Neural cell (in vitro differentiated cells): ENCODE results near the gene OR1N2. TPM values are rescaled to one million over a fixed set of nuclear protein-coding genes. Genes with fewer than 3 reads are reported as not detected.

ENCODE experiments used
- H2AFZ ChIP-seq: fragments of 200-600, 300-800 bp; sonication (generic), shearing (Covaris generic); 2 replicates; pipeline ENCODE4 v1.6.0; 2014; ENCODE audit warnings: low read depth, mild to moderate bottlenecking, antibody characterized with exemption, low read length, moderate library complexity
- H3F3A ChIP-seq: fragments of 200-600 bp; shearing (Covaris generic); 2 replicates; pipeline ENCODE4 v1.6.1; 2016; ENCODE audit warnings: mild to moderate bottlenecking, moderate library complexity, mixed read lengths, antibody characterized with exemption, low read length; ENCODE audit not compliant: insufficient read depth, poor library complexity, severe bottlenecking
- H3K27ac ChIP-seq: fragments of 200-600, 300-800 bp; sonication (generic), shearing (Covaris generic); 2 replicates; pipeline ENCODE4 v1.5.1; 2014; ENCODE audit warnings: mild to moderate bottlenecking, low read length, moderate library complexity
- H3K27me3 ChIP-seq: fragments of 300-800, 200-600 bp; sonication (generic), shearing (Covaris generic); 2 replicates; pipeline ENCODE4 v1.6.0; 2014; ENCODE audit warnings: mild to moderate bottlenecking, low read depth, low read length, moderate library complexity; ENCODE audit not compliant: insufficient read depth
- H3K36me3 ChIP-seq: fragments of 300-800, 200-600 bp; sonication (generic), shearing (Covaris generic); 2 replicates; pipeline ENCODE4 v1.5.1; 2014; ENCODE audit warnings: mild to moderate bottlenecking, antibody characterized with exemption, low read length, moderate library complexity; ENCODE audit not compliant: insufficient read depth
- H3K4me2 ChIP-seq: fragments of 300-800, 200-600 bp; sonication (generic), shearing (Covaris generic); 2 replicates; pipeline ENCODE4 v1.6.0; 2014; ENCODE audit warnings: mild to moderate bottlenecking, low read length
- H3K4me3 ChIP-seq: fragments of 300-800, 200-600 bp; sonication (generic), shearing (Covaris generic); 2 replicates; pipeline ENCODE4 v1.5.1; 2014; ENCODE audit warnings: mild to moderate bottlenecking, low read length, moderate library complexity
- H3K79me2 ChIP-seq: fragments of 200-600 bp; shearing (Covaris generic); replicated peaks from 2 replicates; pipeline ENCODE4 v1.6.0; 2014; ENCODE audit warnings: mild to moderate bottlenecking, low read length, moderate library complexity; ENCODE audit not compliant: insufficient read depth
- H3K9ac ChIP-seq: fragments of 300-800, 200-600 bp; sonication (generic), shearing (Covaris generic); 2 replicates; pipeline ENCODE4 v1.6.1; 2016; ENCODE audit warnings: mild to moderate bottlenecking, low read length, mixed read lengths
- H3K9me2 ChIP-seq: fragments of 200-600 bp; shearing (Covaris generic); 2 replicates; pipeline ENCODE4 v1.6.1; 2016; ENCODE audit warnings: mild to moderate bottlenecking, low read length, mixed read lengths; ENCODE audit not compliant: insufficient read depth
- H3K9me3 ChIP-seq: fragments of 200-600, 300-800 bp; sonication (generic), shearing (Covaris generic); 2 replicates; pipeline ENCODE4 v1.6.1; 2016; ENCODE audit warnings: mild to moderate bottlenecking, mixed run types, low read length, moderate library complexity, mixed read lengths
- H4K20me1 ChIP-seq: fragments of 200-600 bp; shearing (Covaris generic); 2 replicates; pipeline ENCODE4 v1.6.1; 2016; ENCODE audit warnings: mild to moderate bottlenecking, mixed run types; ENCODE audit not compliant: insufficient read depth
- EP300 ChIP-seq: fragments of 450-650 bp; conservative IDR thresholded peaks from 2 replicates; pipeline ENCODE4 v1.6.1; 2014; ENCODE audit warnings: antibody characterized with exemption, mild to moderate bottlenecking, moderate library complexity; ENCODE audit not compliant: poor library complexity, severe bottlenecking
- EZH2 ChIP-seq: fragments of 200-600, 300-800 bp; shearing (Covaris generic), sonication (generic); IDR thresholded peaks from 2 replicates; pipeline ENCODE4 v1.6.1; 2014; ENCODE audit warnings: antibody characterized with exemption, low read length, borderline replicate concordance, mild to moderate bottlenecking; ENCODE audit not compliant: insufficient read depth, poor library complexity, severe bottlenecking
- MXI1 ChIP-seq: fragments of 450-650 bp; conservative IDR thresholded peaks from 2 replicates; pipeline ENCODE4 v1.6.1; 2014; ENCODE audit warnings: antibody characterized with exemption, mild to moderate bottlenecking; ENCODE audit not compliant: poor library complexity, severe bottlenecking
- POLR2AphosphoS5 ChIP-seq: IDR thresholded peaks from 2 replicates; pipeline ENCODE4 v1.6.1; 2012
- RAD21 ChIP-seq: fragments of 450-650 bp; conservative IDR thresholded peaks from 2 replicates; pipeline ENCODE4 v1.6.1; 2014; ENCODE audit warnings: antibody characterized with exemption, mild to moderate bottlenecking, moderate library complexity
- REST ChIP-seq: IDR thresholded peaks from 2 replicates; pipeline ENCODE4 v1.6.1; 2012; ENCODE audit warnings: borderline replicate concordance
- SMC3 ChIP-seq: fragments of 450-650 bp; conservative IDR thresholded peaks from 2 replicates; pipeline ENCODE4 v1.6.1; 2014; ENCODE audit warnings: antibody characterized with exemption, mild to moderate bottlenecking, moderate library complexity; ENCODE audit not compliant: poor library complexity
- TAF1 ChIP-seq: IDR thresholded peaks from 2 replicates; pipeline ENCODE4 v1.6.1; 2012; ENCODE audit warnings: low read depth
- polyA plus RNA-seq: library from polyadenylated mRNA; depleted of rRNA; stranded (reverse); fragments of >200 nt; gene quantifications from 2 replicates; pipeline ENCODE4 v1.2.3, GENCODE V29; 2014
- TF ChIP-seq, protein P1 (sequence below): fragments of 450-650 bp; IDR thresholded peaks from 2 replicates; pipeline ENCODE4 v1.5.1; 2014; ENCODE audit warnings: antibody characterized with exemption, mild to moderate bottlenecking, moderate library complexity; ENCODE audit not compliant: poor library complexity, severe bottlenecking

Gene OR1N2
- polyA plus RNA-seq, 1 donor from 2014 or later: not detected

DNA sequence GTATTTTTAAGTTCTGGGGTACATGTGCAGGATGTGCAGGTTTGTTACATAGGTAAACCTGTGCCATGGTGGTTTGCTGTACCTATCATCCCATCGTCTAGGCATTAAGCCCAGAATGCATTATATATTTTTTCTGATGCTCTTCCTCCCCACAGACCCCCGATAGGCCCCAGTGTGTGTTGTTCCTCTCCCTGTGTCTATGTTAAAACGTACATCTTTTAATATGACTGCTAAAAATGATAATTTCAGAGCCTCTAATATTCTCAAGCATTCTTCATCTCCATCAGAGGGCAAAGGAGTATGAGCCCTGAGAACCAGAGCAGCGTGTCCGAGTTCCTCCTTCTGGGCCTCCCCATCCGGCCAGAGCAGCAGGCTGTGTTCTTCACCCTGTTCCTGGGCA is 42.4 kb upstream of the OR1N2 start, which contains the start of gene OR1J2:
Gene OR1J2, plus strand, starts transcription at position 301 of the 400 bp plus-strand sequence. Its CDS starts 0 bp downstream, at position 301.
- Histone ChIP-seq H3K4me2 (no peak within 1 kb of the TSS), H3F3A (no peaks in the 10 kb centered on the region), H3K27me3 (no peaks in the 10 kb centered on the region), H3K36me3 (no peaks in the 10 kb centered on the region), H4K20me1 (no peaks in the 10 kb centered on the region), H3K79me2 (no peaks in the 10 kb centered on the region), H3K4me3 (no peak within 1 kb of the TSS), H3K9me3 (no peaks in the 10 kb centered on the region), H3K9ac (no peak within 1 kb of the TSS), H2AFZ (no peak within 1 kb of the TSS), H3K27ac (no peak within 1 kb of the TSS), H3K9me2 (no peaks in the 10 kb centered on the region)
- TF ChIP-seq REST: no peak
- TF ChIP-seq MXI1: no peak
- no peak for TF ChIP-seq TAF1
- no peak for TF ChIP-seq EP300
- no peak for TF ChIP-seq POLR2AphosphoS5
- TF ChIP-seq, protein P1, sequence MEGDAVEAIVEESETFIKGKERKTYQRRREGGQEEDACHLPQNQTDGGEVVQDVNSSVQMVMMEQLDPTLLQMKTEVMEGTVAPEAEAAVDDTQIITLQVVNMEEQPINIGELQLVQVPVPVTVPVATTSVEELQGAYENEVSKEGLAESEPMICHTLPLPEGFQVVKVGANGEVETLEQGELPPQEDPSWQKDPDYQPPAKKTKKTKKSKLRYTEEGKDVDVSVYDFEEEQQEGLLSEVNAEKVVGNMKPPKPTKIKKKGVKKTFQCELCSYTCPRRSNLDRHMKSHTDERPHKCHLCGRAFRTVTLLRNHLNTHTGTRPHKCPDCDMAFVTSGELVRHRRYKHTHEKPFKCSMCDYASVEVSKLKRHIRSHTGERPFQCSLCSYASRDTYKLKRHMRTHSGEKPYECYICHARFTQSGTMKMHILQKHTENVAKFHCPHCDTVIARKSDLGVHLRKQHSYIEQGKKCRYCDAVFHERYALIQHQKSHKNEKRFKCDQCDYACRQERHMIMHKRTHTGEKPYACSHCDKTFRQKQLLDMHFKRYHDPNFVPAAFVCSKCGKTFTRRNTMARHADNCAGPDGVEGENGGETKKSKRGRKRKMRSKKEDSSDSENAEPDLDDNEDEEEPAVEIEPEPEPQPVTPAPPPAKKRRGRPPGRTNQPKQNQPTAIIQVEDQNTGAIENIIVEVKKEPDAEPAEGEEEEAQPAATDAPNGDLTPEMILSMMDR: no peak
- TF ChIP-seq SMC3: no peak
- no peak for TF ChIP-seq RAD21
- TF ChIP-seq EZH2: no peak

GRCh38 chr9:122518226-122518625 is 34.7 kb upstream of the OR1N2 start:
- no peak for TF ChIP-seq POLR2AphosphoS5
- TF ChIP-seq MXI1: no peak
- TF ChIP-seq RAD21: no peak
- TF ChIP-seq EP300: no peak
- no peak for TF ChIP-seq TAF1
- TF ChIP-seq EZH2: no peak
- TF ChIP-seq, protein P1: no peak
- no peak for TF ChIP-seq REST
- TF ChIP-seq SMC3: no peak
- Histone ChIP-seq H2AFZ (no peak overlapping the region), H3K36me3 (no peaks in the 10 kb centered on the region), H3K9me2 (no peaks in the 10 kb centered on the region), H3F3A (no peaks in the 10 kb centered on the region), H3K27ac (no peak overlapping the region), H3K4me2 (no peak overlapping the region), H4K20me1 (no peaks in the 10 kb centered on the region), H3K79me2 (no peaks in the 10 kb centered on the region), H3K4me3 (no peak overlapping the region), H3K9me3 (no peaks in the 10 kb centered on the region), H3K27me3 (no peaks in the 10 kb centered on the region), H3K9ac (no peak overlapping the region)
